GM19351 (cell line): Measurements from ENCODE around the gene HID1.

Experiments used
- ATAC-seq: cut with Tn5 transposase; IDR thresholded peaks from one replicate; pipeline ENCODE4 v1.9.1; 2021; ENCODE audit warnings: mild to moderate bottlenecking, moderate library complexity; ENCODE audit not compliant: unreplicated experiment

Gene HID1

DNA sequence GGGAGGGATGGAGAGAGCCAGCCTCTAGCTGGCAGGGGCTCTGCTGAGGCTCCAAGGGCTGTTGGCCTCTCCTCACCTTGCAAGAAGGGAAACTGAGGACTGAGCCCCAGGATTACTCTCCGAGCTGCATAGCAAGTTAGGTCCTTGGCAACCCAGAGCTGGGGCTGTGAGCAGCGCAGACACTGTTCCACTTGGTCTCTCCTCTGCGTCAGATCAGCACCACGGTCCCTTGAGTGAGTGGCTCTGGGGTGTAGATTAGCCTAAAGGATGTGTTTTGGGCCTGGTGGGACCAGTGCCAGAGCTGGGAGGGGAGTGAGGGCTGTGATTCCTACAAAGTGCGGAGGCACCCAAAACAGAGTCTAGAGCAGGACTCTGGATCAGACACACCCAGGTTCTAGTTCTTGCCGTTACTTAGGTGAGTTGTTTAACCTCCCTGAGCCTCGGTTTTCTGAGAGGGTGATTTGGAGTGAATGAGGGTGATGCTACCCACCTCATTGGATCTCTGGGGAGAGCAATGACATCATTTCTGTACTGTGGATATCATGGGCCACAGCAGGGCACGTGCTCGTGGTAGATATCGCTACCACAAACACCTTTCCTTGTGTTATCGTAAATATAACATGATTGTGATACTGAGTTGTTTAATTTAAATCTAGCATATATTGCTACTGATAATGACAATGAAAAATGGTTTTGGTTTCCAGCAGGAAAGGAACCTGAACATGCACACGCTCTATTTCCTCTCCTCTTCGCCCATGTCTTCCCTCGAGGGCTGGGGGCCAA, 71.0 kb downstream of the HID1 start:
- ATAC-seq, result no peak
